ENCODE data around the gene CCDC50. TPM values are rescaled to one million over a fixed set of nuclear protein-coding genes. Genes with fewer than 3 reads are reported as not detected.

CCDC50 gene
- total RNA-seq, 1 donor from 2014 or later: 178 TPM

DNA sequence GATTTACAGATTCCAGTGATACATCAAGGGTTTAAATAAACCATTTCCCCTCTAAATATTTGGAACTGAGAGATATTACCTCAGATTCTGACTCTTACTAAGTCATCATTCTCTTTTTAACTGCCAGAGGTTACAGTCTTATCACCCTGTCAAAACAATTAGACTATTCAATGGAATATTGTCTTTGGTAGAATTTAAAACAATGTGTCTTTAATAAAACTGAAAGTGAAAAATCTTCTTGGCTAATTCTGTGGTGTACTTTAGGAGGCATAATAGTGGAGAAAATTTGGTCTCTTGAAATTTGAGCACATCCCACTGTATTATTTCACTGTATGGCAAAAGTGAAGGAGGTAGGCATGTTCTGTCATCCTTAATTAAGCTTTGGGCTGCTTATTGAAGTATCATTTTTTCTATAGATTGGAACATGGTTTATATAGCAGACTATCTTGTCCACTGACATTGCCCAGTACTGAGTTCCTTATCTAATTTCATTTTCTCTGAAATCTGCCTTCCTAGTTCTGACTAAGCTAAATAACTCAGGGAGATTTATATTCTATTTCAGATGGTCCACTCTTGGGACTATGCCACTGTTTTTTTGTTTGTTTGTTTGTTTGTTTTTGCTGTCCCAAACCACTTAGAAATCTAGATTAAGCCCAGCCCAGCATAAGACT, 49.1 kb downstream of the CCDC50 start:
- peaks cover 3% of the 10 kb centered on the region for H3K36me3 ChIP-seq (ENCODE audit: control insufficient read depth, insufficient read depth, low read length)
- TF ChIP-seq CTCF (IDR thresholded peaks at IDR 0.05; ENCODE audit: insufficient read depth, low read length, poor library complexity, severe bottlenecking): no peak

DNA sequence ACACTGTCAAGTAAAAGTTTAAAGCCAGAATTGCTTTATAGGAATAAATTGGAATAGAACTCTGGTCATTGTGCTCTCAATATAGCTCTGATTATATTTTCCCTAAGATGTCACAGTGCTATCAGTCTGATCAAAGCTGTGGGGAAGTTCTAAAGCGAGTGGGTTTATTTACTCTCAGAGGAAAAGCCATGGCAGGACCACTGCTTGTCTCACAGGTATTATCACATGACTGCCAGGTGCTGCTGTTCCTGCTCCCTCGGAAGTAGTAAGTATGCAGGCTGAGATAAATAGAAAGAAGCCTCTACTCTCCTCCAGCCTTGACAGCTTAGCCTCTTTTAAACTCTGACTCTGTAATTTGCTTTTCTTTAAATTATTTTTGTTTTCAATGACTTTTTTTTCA, 50.3 kb downstream of the CCDC50 start:
- no peak overlapping the region for H3K4me3 ChIP-seq (ENCODE audit: low read depth, low read length)
- H3K36me3 ChIP-seq (ENCODE audit: control insufficient read depth, insufficient read depth, low read length): peaks cover 3% of the 10 kb centered on the region
- no peak for DNase-seq (ENCODE audit: low read depth)
- H3K27me3 ChIP-seq (ENCODE audit: control insufficient read depth, insufficient read depth, low read length): no peaks in the 10 kb centered on the region
- no peak for TF ChIP-seq CTCF (IDR thresholded peaks at IDR 0.05; ENCODE audit: insufficient read depth, low read length, poor library complexity, severe bottlenecking)

More for the DNA sequence above, 49.1 kb downstream of the CCDC50 start:
- Histone ChIP-seq H3K4me3 (ENCODE audit: low read depth, low read length) (no peak overlapping the region), H3K27me3 (ENCODE audit: control insufficient read depth, insufficient read depth, low read length) (no peaks in the 10 kb centered on the region)
- no peak for DNase-seq (ENCODE audit: low read depth)

GRCh38 chr3:191380001-191380400, 50.8 kb downstream of the CCDC50 start:
- TF ChIP-seq CTCF (IDR thresholded peaks at IDR 0.05; ENCODE audit: insufficient read depth, low read length, poor library complexity, severe bottlenecking): no peak
- peaks cover 3% of the 10 kb centered on the region for H3K36me3 ChIP-seq (ENCODE audit: control insufficient read depth, insufficient read depth, low read length)
- DNase-seq (ENCODE audit: low read depth): no peak

GRCh38 chr3:191381303-191381702, 52.1 kb downstream of the CCDC50 start:
- DNase-seq (ENCODE audit: low read depth): no peak
- no peak for TF ChIP-seq CTCF (IDR thresholded peaks at IDR 0.05; ENCODE audit: insufficient read depth, low read length, poor library complexity, severe bottlenecking)
- Histone ChIP-seq H3K27me3 (ENCODE audit: control insufficient read depth, insufficient read depth, low read length) (no peaks in the 10 kb centered on the region), H3K4me3 (ENCODE audit: low read depth, low read length) (no peak overlapping the region), H3K36me3 (ENCODE audit: control insufficient read depth, insufficient read depth, low read length) (no peaks in the 10 kb centered on the region)

More at GRCh38 chr3:191380001-191380400, 50.8 kb downstream of the CCDC50 start:
- Histone ChIP-seq H3K27me3 (ENCODE audit: control insufficient read depth, insufficient read depth, low read length) (no peaks in the 10 kb centered on the region), H3K4me3 (ENCODE audit: low read depth, low read length) (no peak overlapping the region)

DNA sequence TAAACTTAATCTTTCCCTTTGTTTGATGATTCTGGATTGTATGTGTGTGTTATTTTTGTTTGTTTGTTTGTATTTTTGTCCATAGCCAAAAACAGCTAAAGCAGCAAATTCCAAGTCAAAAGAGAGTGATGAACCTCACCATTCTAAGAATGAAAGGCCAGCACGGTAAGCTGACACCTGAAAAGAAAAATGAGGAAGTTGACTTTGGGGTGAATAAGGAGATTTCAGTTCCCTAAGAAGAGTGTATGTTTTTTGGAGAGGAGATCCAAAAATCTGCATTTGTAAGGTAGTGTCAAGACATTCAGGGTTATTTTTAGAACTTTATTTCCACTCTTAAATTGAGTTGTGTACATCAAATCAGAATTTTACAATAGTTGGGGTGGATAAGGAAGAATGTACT, 53.5 kb downstream of the CCDC50 start:
- no peaks in the 10 kb centered on the region for H3K27me3 ChIP-seq (ENCODE audit: control insufficient read depth, insufficient read depth, low read length)
- no peak for DNase-seq (ENCODE audit: low read depth)
- TF ChIP-seq CTCF (IDR thresholded peaks at IDR 0.05; ENCODE audit: insufficient read depth, low read length, poor library complexity, severe bottlenecking): no peak
- H3K36me3 ChIP-seq (ENCODE audit: control insufficient read depth, insufficient read depth, low read length): no peaks in the 10 kb centered on the region
- no peak overlapping the region for H3K4me3 ChIP-seq (ENCODE audit: low read depth, low read length)

DNA sequence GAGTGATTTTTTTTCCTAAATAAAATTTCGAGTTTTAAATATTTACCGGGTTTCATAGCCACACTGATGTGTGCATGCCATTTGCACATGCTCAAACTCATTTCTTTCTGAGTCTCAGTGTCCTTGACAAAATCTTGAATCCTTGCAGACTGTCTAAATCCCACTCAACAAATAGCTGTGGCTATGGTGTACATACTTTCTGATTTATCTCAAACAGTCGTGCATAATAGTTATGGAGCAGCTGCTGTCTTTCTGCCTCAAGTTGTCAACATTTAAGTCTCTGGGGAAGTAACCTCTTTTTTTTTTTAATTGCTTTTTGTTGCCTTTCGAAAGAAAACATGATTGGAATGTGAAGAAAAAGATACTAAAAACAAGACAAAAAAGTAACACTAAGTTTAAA, 53.9 kb downstream of the CCDC50 start:
- no peak for DNase-seq (ENCODE audit: low read depth)
- Histone ChIP-seq H3K36me3 (ENCODE audit: control insufficient read depth, insufficient read depth, low read length) (no peaks in the 10 kb centered on the region), H3K27me3 (ENCODE audit: control insufficient read depth, insufficient read depth, low read length) (no peaks in the 10 kb centered on the region), H3K4me3 (ENCODE audit: low read depth, low read length) (no peak overlapping the region)
- TF ChIP-seq CTCF (IDR thresholded peaks at IDR 0.05; ENCODE audit: insufficient read depth, low read length, poor library complexity, severe bottlenecking): no peak
